OCI-LY3 (cell line): ENCODE results near the gene ATP2B1.

Experiments
- CTCF ChIP-seq: fragments of 200-600, 300-600 bp; sonication (generic); IDR thresholded peaks from 2 replicates; pipeline ENCODE4 v1.5.1; 2014; ENCODE audit warnings: antibody characterized with exemption, low read length, low read depth
- EZH2phosphoT487 ChIP-seq: fragments of 200-600 bp; shearing (Covaris generic); IDR thresholded peaks from 2 replicates; pipeline ENCODE4 v1.6.1; 2018; ENCODE audit warnings: antibody characterized with exemption, mixed run types, low read depth

GRCh38 chr12:89542912-89543592 lies 165.6 kb downstream of the ATP2B1 start:
- peak; percentile 95 for TF ChIP-seq CTCF
- no peak for TF ChIP-seq EZH2phosphoT487
